Cardiac fibroblast (primary cell): Measurements from ENCODE around the gene SPIRE1.

Source experiments
- DNase-seq, 2 donors: peaks; one replicate each; pipeline versions ENCODE4 v3.0.0 to v3.0.0-alpha.2; 2010; ENCODE audit warnings: low read depth in 2 of 2
- H3K4me3 ChIP-seq, 2 donors: replicated peaks in 1 of 2; 1 replicate in 1 of 2; 2 replicates in 1 of 2; pipeline ENCODE4 v1.5.1; 2011; ENCODE audit warnings: low read depth in 2 of 2, low read length in 2 of 2, mild to moderate bottlenecking in 2 of 2, moderate library complexity in 1 of 2
- TF ChIP-seq, protein P1 (sequence below): IDR thresholded peaks from one replicate; pipeline ENCODE4 v1.5.1; 2011; ENCODE audit warnings: low read depth, mild to moderate bottlenecking, low read length, inconsistent platforms

Gene SPIRE1

DNA sequence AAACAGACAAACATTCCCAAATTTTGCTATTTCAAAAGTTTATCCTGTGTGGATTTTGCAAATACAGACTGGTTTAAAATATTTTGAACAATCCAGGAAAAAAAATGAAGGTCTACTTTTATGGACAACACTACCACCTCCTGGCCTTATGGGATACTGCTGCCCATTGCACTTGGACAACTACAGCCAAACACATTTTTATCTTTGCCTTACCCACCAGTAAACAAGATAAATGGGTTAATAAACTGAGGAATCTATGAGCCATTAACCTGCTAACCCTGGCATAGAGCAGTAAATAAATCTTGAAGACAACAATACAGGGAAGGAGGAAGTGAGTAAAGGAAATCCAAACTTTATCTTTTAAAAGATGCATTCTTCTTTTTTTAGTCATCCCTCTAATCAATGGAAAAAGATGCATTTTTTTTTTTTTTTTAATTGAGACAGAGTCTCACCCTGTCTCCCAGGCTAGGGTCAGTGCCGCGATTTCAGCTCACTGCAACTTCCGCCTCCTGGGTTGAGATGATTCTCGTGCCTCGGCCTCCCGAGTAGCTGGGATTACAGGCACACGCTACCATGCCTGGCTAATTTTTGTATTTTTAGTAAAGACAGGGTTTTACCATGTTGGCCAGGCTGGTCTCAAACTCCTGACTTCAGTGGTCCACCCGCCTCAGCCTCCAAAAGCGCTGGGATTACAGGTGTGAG lies 2.1 kb upstream of the SPIRE1 start:
- H3K4me3 ChIP-seq, result no peak overlapping the region
- TF ChIP-seq, protein P1, sequence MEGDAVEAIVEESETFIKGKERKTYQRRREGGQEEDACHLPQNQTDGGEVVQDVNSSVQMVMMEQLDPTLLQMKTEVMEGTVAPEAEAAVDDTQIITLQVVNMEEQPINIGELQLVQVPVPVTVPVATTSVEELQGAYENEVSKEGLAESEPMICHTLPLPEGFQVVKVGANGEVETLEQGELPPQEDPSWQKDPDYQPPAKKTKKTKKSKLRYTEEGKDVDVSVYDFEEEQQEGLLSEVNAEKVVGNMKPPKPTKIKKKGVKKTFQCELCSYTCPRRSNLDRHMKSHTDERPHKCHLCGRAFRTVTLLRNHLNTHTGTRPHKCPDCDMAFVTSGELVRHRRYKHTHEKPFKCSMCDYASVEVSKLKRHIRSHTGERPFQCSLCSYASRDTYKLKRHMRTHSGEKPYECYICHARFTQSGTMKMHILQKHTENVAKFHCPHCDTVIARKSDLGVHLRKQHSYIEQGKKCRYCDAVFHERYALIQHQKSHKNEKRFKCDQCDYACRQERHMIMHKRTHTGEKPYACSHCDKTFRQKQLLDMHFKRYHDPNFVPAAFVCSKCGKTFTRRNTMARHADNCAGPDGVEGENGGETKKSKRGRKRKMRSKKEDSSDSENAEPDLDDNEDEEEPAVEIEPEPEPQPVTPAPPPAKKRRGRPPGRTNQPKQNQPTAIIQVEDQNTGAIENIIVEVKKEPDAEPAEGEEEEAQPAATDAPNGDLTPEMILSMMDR, result peak; percentile 90
- DNase-seq, result peak; percentile 76 to 82

GRCh38 chr18:12658426-12659138 lies 675 bp upstream of the SPIRE1 start:
- TF ChIP-seq, protein P1, result no peak
- peak overlapping the region; percentile 54 to 66 for H3K4me3 ChIP-seq
- peak; percentile 55 to 57 for DNase-seq

GRCh38 chr18:12656938-12657683 lies 796 bp downstream of the SPIRE1 start:
- DNase-seq, result peak; percentile 39 to 55
- H3K4me3 ChIP-seq, result peak overlapping the region; percentile 66 to 67
- TF ChIP-seq, protein P1, result no peak

DNA sequence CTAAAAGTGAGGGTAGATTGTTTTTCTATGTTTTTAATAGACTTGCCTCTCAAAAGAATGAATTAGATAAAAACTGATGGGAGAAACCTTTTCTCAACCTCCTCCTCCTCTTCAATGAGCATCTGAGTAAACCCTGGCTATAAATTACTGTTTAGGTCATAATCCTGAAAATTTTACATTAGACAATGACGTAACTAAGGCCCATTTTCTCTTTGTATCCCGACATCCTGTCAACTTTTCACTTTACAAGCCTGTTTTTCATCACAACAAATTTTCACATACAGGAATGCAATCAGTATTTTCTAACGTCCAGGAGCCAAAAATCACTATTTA lies 1.3 kb downstream of the SPIRE1 start:
- DNase-seq, result peak; percentile 32 to 55
- peak overlapping the region; percentile 66 to 67 for H3K4me3 ChIP-seq
- TF ChIP-seq, protein P1, result no peak

DNA sequence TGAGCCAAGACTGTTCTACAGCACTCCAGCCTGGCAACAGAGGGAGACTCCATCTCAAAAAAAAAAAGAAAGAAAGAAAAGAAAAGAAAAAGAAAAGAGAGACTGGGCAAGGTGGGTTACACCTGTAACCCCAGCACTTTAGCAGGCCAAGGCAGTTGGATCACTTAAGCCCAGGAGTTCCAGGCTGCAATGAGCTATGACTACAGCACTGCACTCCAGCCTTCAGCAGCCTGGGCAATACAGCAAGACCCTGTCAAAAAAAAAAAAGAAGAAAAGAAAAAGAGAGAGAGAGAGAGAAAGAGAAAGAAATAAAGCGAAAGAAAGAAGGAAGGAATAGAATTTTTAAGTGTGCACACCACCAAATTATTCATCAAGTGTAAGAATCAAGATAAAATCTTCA lies 2.9 kb downstream of the SPIRE1 start:
- no peak for DNase-seq
- H3K4me3 ChIP-seq, result no peak overlapping the region
- TF ChIP-seq, protein P1, result no peak

DNA sequence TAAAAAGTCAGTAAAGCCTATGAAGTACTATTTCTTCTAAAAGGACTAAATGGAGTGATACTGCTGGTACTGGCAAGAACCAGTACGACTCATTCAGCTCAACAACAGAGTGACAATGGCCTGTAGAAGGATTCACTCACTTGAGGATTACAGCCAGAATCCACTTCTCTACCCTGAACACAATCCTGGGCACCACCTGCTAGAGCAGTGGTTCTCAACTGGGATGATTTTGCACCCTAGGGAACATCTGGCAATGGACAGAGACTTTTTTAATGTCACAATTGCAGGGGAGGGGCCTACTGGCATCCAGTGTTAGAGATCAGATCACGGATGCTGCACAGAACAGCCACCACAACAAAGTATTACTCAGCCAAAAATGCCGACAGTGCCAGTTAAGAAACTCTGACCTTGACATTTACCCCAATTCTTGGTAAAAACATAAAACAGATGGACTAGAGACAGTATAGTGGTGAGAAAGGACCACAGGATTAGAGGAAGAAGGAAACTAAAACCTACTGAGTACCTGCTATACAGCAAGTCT lies 5.0 kb downstream of the SPIRE1 start:
- TF ChIP-seq, protein P1, result no peak
- H3K4me3 ChIP-seq, result no peak overlapping the region
- DNase-seq, result peak; percentile 61 to 71
